HepG2 (cell line): Measurements from ENCODE around the gene ISOC2. TPM values are rescaled to one million over a fixed set of nuclear protein-coding genes. Genes with fewer than 3 reads are reported as not detected.
A peak's percentile ranks its signal among the peaks of the same experiment; 100 is the strongest.

ENCODE experiments used
- HES4 ChIP-seq: sonication (generic); formaldehyde crosslinking; IDR thresholded peaks from 2 replicates; pipeline ENCODE4 v1.9.0; 2021; ENCODE audit warnings: mild to moderate bottlenecking, missing genetic modification reagents, borderline replicate concordance
- MIXL1 ChIP-seq: IDR thresholded peaks from 2 replicates; pipeline ENCODE4 v1.6.1; 2016
- POGZ ChIP-seq: sonication (generic); formaldehyde crosslinking; IDR thresholded peaks from 2 replicates; pipeline ENCODE4 v1.4.0; 2020; ENCODE audit warnings: mild to moderate bottlenecking, missing genetic modification reagents
- PTBP1 ChIP-seq: fragments of 200-400 bp; formaldehyde crosslinking; IDR thresholded peaks from 2 replicates; pipeline ENCODE4 v1.6.1; 2018; ENCODE audit warnings: low read length, low read depth; ENCODE audit not compliant: poor library complexity, severe bottlenecking
- RBM39 ChIP-seq: fragments of 200-400 bp; formaldehyde crosslinking; IDR thresholded peaks from one replicate; pipeline ENCODE4 v1.6.1; 2018; ENCODE audit warnings: antibody characterized with exemption, mild to moderate bottlenecking, low read depth, low read length; ENCODE audit not compliant: poor library complexity, severe bottlenecking
- REXO4 ChIP-seq: sonication (generic); formaldehyde crosslinking; IDR thresholded peaks from 2 replicates; pipeline ENCODE4 v1.8.0; 2022; ENCODE audit warnings: missing genetic modification reagents, mild to moderate bottlenecking, borderline replicate concordance
- SIX4 ChIP-seq: sonication (generic); formaldehyde crosslinking; IDR thresholded peaks from 2 replicates; pipeline ENCODE4 v1.4.0; 2020; ENCODE audit warnings: missing genetic modification reagents
- SUZ12 ChIP-seq: fragments of 150-350 bp; IDR thresholded peaks from 2 replicates; pipeline ENCODE4 v1.6.1; 2014; ENCODE audit warnings: low read depth, low read length
- TOE1 ChIP-seq: sonication (generic); formaldehyde crosslinking; IDR thresholded peaks from 2 replicates; pipeline ENCODE4 v1.4.0; 2020; ENCODE audit warnings: mild to moderate bottlenecking, missing genetic modification reagents
- ZFP36L1 ChIP-seq: sonication (generic); formaldehyde crosslinking; IDR thresholded peaks from 2 replicates; pipeline ENCODE4 v1.8.0; 2022; ENCODE audit warnings: mild to moderate bottlenecking, missing genetic modification reagents, moderate library complexity
- ZFP62 ChIP-seq: sonication (generic); formaldehyde crosslinking; IDR thresholded peaks from 2 replicates; pipeline ENCODE4 v1.4.0; 2020; ENCODE audit warnings: missing genetic modification reagents
- ZNF124 ChIP-seq: sonication (generic); formaldehyde crosslinking; IDR thresholded peaks from 2 replicates; pipeline ENCODE4 v1.4.0; 2020; ENCODE audit warnings: missing genetic modification reagents
- ZNF282 ChIP-seq: fragments of 450-650 bp; IDR thresholded peaks from 2 replicates; pipeline ENCODE4 v1.6.1; 2018; ENCODE audit not compliant: partially characterized antibody
- ZNF431 ChIP-seq: sonication (generic); formaldehyde crosslinking; IDR thresholded peaks from 2 replicates; pipeline ENCODE4 v1.9.0; 2022; ENCODE audit warnings: missing genetic modification reagents, low read depth, mild to moderate bottlenecking, borderline replicate concordance
- ZNF432 ChIP-seq: sonication (generic); formaldehyde crosslinking; IDR thresholded peaks from 2 replicates; pipeline ENCODE4 v1.5.0; 2020; ENCODE audit warnings: missing genetic modification reagents, mild to moderate bottlenecking, borderline replicate concordance
- ZNF446 ChIP-seq: sonication (generic); formaldehyde crosslinking; IDR thresholded peaks from 2 replicates; pipeline ENCODE4 v1.5.0; 2020; ENCODE audit warnings: mild to moderate bottlenecking, missing genetic modification reagents
- ZNF557 ChIP-seq: sonication (generic); formaldehyde crosslinking; IDR thresholded peaks from 2 replicates; pipeline ENCODE4 v1.4.0; 2020; ENCODE audit warnings: missing genetic modification reagents
- ZNF746 ChIP-seq: sonication (generic); formaldehyde crosslinking; IDR thresholded peaks from 2 replicates; pipeline ENCODE4 v1.8.0; 2022; ENCODE audit warnings: mild to moderate bottlenecking, missing genetic modification reagents
- ZNF788 ChIP-seq: sonication (generic); formaldehyde crosslinking; IDR thresholded peaks from 2 replicates; pipeline ENCODE4 v1.5.0; 2020; ENCODE audit warnings: mild to moderate bottlenecking, missing genetic modification reagents, borderline replicate concordance
- polyA plus RNA-seq, 8 experiments: library from polyadenylated mRNA; depleted of rRNA in 3 of 8; stranded (reverse) in 7 of 8; unstranded in 1 of 8; fragments of >200 nt; fragmentation: Illumina TruSeq in 4 of 8; extraction: Trizol in 4 of 8; gene quantifications; 2 replicates each; pipeline versions ENCODE4 v1.2.1 to v1.2.3, GENCODE V29; 2011 to 2016; ENCODE audit warnings: low read depth in 4 of 8, missing spikeins in 1 of 8, mixed read lengths in 1 of 8; ENCODE audit not compliant: insufficient read depth in 1 of 8
- total RNA-seq, 5 experiments: library from RNA; depleted of rRNA; stranded (reverse); fragments of >200 nt; fragmentation: Illumina TruSeq; extraction: Trizol; gene quantifications; 2 replicates each; pipeline ENCODE4 v1.2.3, GENCODE V29; 2016; ENCODE audit warnings: low read depth in 1 of 5
- TF ChIP-seq, protein P1 (sequence below): IDR thresholded peaks from 2 replicates; pipeline ENCODE4 v1.6.1; 2016
- TF ChIP-seq, protein P2 (sequence below): sonication (generic); formaldehyde crosslinking; IDR thresholded peaks from 2 replicates; pipeline ENCODE4 v1.5.0; 2020; ENCODE audit warnings: mild to moderate bottlenecking, low read depth, missing genetic modification reagents, borderline replicate concordance
- TF ChIP-seq, protein P3 (sequence below): sonication (generic); formaldehyde crosslinking; IDR thresholded peaks from 2 replicates; pipeline ENCODE4 v1.5.1; 2020; ENCODE audit warnings: missing genetic modification reagents, mild to moderate bottlenecking, borderline replicate concordance
- TF ChIP-seq, protein P4 (sequence below): sonication (generic); formaldehyde crosslinking; IDR thresholded peaks from 2 replicates; pipeline ENCODE4 v1.4.0; 2020; ENCODE audit warnings: missing genetic modification reagents
- TF ChIP-seq, protein P5 (sequence below): IDR thresholded peaks from 2 replicates; pipeline ENCODE4 v1.6.1; 2016; ENCODE audit warnings: mild to moderate bottlenecking, missing biosample characterization, missing genetic modification reagents

ISOC2 gene
- total and polyA plus RNA-seq, 2 of the 13 experiments (the other 11 are each of a cell fraction or from before 2014, with no cell fraction given) = 76.8 to 105 TPM

DNA sequence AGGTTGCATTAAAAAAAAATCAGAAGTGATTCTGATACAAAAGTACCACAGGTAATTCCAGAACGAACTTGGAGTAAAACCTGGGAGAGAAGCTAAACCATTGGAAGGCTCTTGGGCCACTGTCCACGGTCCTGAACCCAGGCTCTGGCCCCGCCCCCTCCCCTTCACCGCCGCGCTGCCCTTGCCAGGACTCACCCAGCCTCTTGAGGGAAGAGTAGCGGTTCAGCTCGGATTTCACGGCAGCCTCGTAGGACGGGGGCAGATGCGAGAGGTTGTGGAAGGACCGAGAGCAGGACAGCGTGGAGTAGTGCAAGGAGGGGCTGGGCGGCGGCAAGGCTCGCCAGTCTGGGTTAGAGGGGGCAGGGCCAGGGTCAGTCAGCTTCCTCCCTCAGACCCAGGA lies 24.0 kb downstream of the ISOC2 start (continued):
- TF ChIP-seq POGZ (no peak), PTBP1 (no peak), ZNF788 (CRISPR knock-in tag) (no peak), ZNF124 (no peak), TOE1 (CRISPR knock-in tag) (no peak), RBM39 (no peak), ZNF746 (peak; percentile 52; the same call in 1 of the 2 replicates), ZNF282 (no peak), HES4 (CRISPR knock-in tag) (peak; percentile 83), ZNF557 (CRISPR knock-in tag) (peak; percentile 44; the same call in 1 of the 2 replicates), SIX4 (peak; percentile 59; the same call in 1 of the 2 replicates), ZNF431 (CRISPR knock-in tag) (no peak), ZNF432 (CRISPR knock-in tag) (no peak), SUZ12 (no peak), MIXL1 (CRISPR knock-in tag) (peak; percentile 50; the same call in 1 of the 2 replicates), ZFP62 (CRISPR knock-in tag) (no peak), ZFP36L1 (0 out of 2 replicates have a peak, but pooled peaks have one; percentile 42), ZNF446 (CRISPR knock-in tag) (peak; percentile 90), REXO4 (no peak)
- TF ChIP-seq, protein P1, sequence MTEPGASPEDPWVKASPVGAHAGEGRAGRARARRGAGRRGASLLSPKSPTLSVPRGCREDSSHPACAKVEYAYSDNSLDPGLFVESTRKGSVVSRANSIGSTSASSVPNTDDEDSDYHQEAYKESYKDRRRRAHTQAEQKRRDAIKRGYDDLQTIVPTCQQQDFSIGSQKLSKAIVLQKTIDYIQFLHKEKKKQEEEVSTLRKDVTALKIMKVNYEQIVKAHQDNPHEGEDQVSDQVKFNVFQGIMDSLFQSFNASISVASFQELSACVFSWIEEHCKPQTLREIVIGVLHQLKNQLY (CRISPR knock-in tag) = no peak
- TF ChIP-seq, protein P2, sequence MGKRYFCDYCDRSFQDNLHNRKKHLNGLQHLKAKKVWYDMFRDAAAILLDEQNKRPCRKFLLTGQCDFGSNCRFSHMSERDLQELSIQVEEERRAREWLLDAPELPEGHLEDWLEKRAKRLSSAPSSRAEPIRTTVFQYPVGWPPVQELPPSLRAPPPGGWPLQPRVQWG (CRISPR knock-in tag) = no peak
- TF ChIP-seq, protein P3, sequence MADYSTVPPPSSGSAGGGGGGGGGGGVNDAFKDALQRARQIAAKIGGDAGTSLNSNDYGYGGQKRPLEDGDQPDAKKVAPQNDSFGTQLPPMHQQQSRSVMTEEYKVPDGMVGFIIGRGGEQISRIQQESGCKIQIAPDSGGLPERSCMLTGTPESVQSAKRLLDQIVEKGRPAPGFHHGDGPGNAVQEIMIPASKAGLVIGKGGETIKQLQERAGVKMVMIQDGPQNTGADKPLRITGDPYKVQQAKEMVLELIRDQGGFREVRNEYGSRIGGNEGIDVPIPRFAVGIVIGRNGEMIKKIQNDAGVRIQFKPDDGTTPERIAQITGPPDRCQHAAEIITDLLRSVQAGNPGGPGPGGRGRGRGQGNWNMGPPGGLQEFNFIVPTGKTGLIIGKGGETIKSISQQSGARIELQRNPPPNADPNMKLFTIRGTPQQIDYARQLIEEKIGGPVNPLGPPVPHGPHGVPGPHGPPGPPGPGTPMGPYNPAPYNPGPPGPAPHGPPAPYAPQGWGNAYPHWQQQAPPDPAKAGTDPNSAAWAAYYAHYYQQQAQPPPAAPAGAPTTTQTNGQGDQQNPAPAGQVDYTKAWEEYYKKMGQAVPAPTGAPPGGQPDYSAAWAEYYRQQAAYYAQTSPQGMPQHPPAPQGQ (CRISPR knock-in tag) = no peak
- TF ChIP-seq, protein P4, sequence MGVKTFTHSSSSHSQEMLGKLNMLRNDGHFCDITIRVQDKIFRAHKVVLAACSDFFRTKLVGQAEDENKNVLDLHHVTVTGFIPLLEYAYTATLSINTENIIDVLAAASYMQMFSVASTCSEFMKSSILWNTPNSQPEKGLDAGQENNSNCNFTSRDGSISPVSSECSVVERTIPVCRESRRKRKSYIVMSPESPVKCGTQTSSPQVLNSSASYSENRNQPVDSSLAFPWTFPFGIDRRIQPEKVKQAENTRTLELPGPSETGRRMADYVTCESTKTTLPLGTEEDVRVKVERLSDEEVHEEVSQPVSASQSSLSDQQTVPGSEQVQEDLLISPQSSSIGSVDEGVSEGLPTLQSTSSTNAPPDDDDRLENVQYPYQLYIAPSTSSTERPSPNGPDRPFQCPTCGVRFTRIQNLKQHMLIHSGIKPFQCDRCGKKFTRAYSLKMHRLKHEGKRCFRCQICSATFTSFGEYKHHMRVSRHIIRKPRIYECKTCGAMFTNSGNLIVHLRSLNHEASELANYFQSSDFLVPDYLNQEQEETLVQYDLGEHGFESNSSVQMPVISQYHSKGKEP (CRISPR knock-in tag) = peak; percentile 92
- TF ChIP-seq, protein P5, sequence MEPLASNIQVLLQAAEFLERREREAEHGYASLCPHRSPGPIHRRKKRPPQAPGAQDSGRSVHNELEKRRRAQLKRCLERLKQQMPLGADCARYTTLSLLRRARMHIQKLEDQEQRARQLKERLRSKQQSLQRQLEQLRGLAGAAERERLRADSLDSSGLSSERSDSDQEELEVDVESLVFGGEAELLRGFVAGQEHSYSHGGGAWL (CRISPR knock-in tag) = peak; percentile 88; the same call in 1 of the 2 replicates
